ENCODE data around the gene ATP10A.

ATP10A gene

DNA sequence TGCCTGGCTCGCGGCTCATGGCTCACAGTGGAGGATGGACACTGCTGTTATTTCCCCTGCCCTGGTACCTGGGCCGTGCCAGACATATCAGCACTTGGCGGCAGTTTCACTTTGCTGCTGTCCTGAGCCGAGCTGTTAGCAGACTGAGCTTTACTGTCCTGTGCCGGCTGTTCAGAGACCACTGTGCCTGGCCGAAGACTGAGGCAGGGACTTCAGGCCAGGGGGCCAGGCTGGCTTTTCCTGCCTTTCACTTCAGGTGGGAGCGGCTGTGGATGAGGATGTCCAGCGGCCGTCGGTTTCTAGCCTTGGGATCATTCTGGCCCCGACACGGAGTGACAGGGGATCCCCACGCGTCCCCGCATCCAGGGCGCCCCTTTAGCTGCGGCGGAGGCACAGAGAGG, 1.1 kb downstream of the ATP10A start:
- TF ChIP-seq, protein P1, sequence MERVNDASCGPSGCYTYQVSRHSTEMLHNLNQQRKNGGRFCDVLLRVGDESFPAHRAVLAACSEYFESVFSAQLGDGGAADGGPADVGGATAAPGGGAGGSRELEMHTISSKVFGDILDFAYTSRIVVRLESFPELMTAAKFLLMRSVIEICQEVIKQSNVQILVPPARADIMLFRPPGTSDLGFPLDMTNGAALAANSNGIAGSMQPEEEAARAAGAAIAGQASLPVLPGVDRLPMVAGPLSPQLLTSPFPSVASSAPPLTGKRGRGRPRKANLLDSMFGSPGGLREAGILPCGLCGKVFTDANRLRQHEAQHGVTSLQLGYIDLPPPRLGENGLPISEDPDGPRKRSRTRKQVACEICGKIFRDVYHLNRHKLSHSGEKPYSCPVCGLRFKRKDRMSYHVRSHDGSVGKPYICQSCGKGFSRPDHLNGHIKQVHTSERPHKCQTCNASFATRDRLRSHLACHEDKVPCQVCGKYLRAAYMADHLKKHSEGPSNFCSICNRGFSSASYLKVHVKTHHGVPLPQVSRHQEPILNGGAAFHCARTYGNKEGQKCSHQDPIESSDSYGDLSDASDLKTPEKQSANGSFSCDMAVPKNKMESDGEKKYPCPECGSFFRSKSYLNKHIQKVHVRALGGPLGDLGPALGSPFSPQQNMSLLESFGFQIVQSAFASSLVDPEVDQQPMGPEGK (CRISPR knock-in tag; IDR thresholded peaks at IDR 0.05; ENCODE audit: borderline replicate concordance), result no peak
- TF ChIP-seq ISL1 (CRISPR knock-in tag; IDR thresholded peaks at IDR 0.05), result no peak
- no peak for TF ChIP-seq PPARA (CRISPR knock-in tag; IDR thresholded peaks at IDR 0.05; ENCODE audit: borderline replicate concordance)
- TF ChIP-seq RARB (CRISPR knock-in tag; IDR thresholded peaks at IDR 0.05), result no peak
- no peak for TF ChIP-seq CSRNP3 (CRISPR knock-in tag; IDR thresholded peaks at IDR 0.05)
- no peak for TF ChIP-seq ARNTL (CRISPR knock-in tag; IDR thresholded peaks at IDR 0.05; ENCODE audit: borderline replicate concordance, low read depth)
- no peak; the same call in 2 of the 3 replicates for ATAC-seq

GRCh38 chr15:25860885-25861866, 2.0 kb downstream of the ATP10A start:
- ATAC-seq, result no peak
- TF ChIP-seq TCF4 (CRISPR knock-in tag; IDR thresholded peaks at IDR 0.05; ENCODE audit: borderline replicate concordance) (no peak), CSDC2 (CRISPR knock-in tag; IDR thresholded peaks at IDR 0.05) (no peak), RARB (CRISPR knock-in tag; IDR thresholded peaks at IDR 0.05) (no peak), ZFP3 (CRISPR knock-in tag; IDR thresholded peaks at IDR 0.05) (no peak), BACH2 (CRISPR knock-in tag; IDR thresholded peaks at IDR 0.05; ENCODE audit: borderline replicate concordance) (no peak)

GRCh38 chr15:25859838-25860645, 3.1 kb downstream of the ATP10A start:
- no peak for TF ChIP-seq ZFP3 (CRISPR knock-in tag; IDR thresholded peaks at IDR 0.05)
- no peak for ATAC-seq

GRCh38 chr15:25858952-25859760, 4.0 kb downstream of the ATP10A start:
- ATAC-seq, result no peak
- no peak for TF ChIP-seq ZFP3 (CRISPR knock-in tag; IDR thresholded peaks at IDR 0.05)
- no peak for TF ChIP-seq BACH2 (CRISPR knock-in tag; IDR thresholded peaks at IDR 0.05; ENCODE audit: borderline replicate concordance)
- TF ChIP-seq, protein P2, sequence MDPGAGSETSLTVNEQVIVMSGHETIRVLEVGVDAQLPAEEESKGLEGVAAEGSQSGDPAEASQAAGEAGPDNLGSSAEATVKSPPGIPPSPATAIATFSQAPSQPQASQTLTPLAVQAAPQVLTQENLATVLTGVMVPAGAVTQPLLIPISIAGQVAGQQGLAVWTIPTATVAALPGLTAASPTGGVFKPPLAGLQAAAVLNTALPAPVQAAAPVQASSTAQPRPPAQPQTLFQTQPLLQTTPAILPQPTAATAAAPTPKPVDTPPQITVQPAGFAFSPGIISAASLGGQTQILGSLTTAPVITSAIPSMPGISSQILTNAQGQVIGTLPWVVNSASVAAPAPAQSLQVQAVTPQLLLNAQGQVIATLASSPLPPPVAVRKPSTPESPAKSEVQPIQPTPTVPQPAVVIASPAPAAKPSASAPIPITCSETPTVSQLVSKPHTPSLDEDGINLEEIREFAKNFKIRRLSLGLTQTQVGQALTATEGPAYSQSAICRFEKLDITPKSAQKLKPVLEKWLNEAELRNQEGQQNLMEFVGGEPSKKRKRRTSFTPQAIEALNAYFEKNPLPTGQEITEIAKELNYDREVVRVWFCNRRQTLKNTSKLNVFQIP (CRISPR knock-in tag; IDR thresholded peaks at IDR 0.05; ENCODE audit: borderline replicate concordance, low read depth), result no peak
- TF ChIP-seq ZC3H10 (CRISPR knock-in tag; IDR thresholded peaks at IDR 0.05), result no peak
- no peak for TF ChIP-seq ZNF565 (CRISPR knock-in tag; conservative IDR thresholded peaks at IDR 0.05; ENCODE audit: low read depth)
- TF ChIP-seq ZNF70 (CRISPR knock-in tag; IDR thresholded peaks at IDR 0.05), result no peak
- no peak for TF ChIP-seq ARNTL (CRISPR knock-in tag; IDR thresholded peaks at IDR 0.05; ENCODE audit: borderline replicate concordance, low read depth)
- TF ChIP-seq, protein P1 (CRISPR knock-in tag; IDR thresholded peaks at IDR 0.05; ENCODE audit: borderline replicate concordance), result no peak
- no peak for TF ChIP-seq TSHZ2 (CRISPR knock-in tag; IDR thresholded peaks at IDR 0.05)
- TF ChIP-seq ISL1 (CRISPR knock-in tag; IDR thresholded peaks at IDR 0.05), result no peak
- no peak for TF ChIP-seq ZFP30 (CRISPR knock-in tag; IDR thresholded peaks at IDR 0.05)
- no peak for TF ChIP-seq ZNF8 (CRISPR knock-in tag; IDR thresholded peaks at IDR 0.05)
- no peak for TF ChIP-seq OSR1 (CRISPR knock-in tag; IDR thresholded peaks at IDR 0.05)
- TF ChIP-seq, protein P3, sequence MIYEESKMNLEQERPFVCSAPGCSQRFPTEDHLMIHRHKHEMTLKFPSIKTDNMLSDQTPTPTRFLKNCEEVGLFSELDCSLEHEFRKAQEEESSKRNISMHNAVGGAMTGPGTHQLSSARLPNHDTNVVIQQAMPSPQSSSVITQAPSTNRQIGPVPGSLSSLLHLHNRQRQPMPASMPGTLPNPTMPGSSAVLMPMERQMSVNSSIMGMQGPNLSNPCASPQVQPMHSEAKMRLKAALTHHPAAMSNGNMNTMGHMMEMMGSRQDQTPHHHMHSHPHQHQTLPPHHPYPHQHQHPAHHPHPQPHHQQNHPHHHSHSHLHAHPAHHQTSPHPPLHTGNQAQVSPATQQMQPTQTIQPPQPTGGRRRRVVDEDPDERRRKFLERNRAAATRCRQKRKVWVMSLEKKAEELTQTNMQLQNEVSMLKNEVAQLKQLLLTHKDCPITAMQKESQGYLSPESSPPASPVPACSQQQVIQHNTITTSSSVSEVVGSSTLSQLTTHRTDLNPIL (CRISPR knock-in tag; IDR thresholded peaks at IDR 0.05; ENCODE audit: low read depth), result no peak
- TF ChIP-seq RARB (CRISPR knock-in tag; IDR thresholded peaks at IDR 0.05), result no peak
- TF ChIP-seq ESRRG (CRISPR knock-in tag; IDR thresholded peaks at IDR 0.05), result no peak
- no peak for TF ChIP-seq SNAI2 (CRISPR knock-in tag; IDR thresholded peaks at IDR 0.05)
